Renal cortex interstitium (tissue), 11 donors: ENCODE measurements around the gene FREY1. TPM values are rescaled to one million over a fixed set of nuclear protein-coding genes. Genes with fewer than 3 reads are reported as not detected.
"Not testable (repeated sequence)": the region's sequence is repeated elsewhere in the genome, so short reads cannot be mapped to it uniquely, and the experiment has no call there.

Source experiments
- DNase-seq, 11 donors: peaks; one replicate each; pipeline ENCODE4 v3.0.0-alpha.2; 2013; ENCODE audit warnings: low read depth in 9 of 11, low spot score in 4 of 11; ENCODE audit errors: extremely low read depth in 1 of 11
- polyA plus RNA-seq, 3 donors: library from polyadenylated mRNA; unstranded; fragments of 120-200 nt; gene quantifications; one replicate each; pipeline ENCODE4 v1.2.1, GENCODE V29; 2013; ENCODE audit not compliant: insufficient read length in 3 of 3

FREY1 gene
- polyA plus RNA-seq, 3 donors = 0.25 to 0.66 TPM; not detected in 1

- no peak for DNase-seq
Observed at GRCh38 chr11:45900916-45901617, 6.0 kb downstream of the FREY1 start.

- DNase-seq = not testable (repeated sequence)
Observed at GRCh38 chr11:45900175-45900800, 6.8 kb downstream of the FREY1 start.

GRCh38 chr11:45899448-45900174, 7.5 kb downstream of the FREY1 start:
- peak in 8 of 11 donors; percentile 82 to 90 (median 86) for DNase-seq

- DNase-seq = no peak
Observed at GRCh38 chr11:45899086-45899447, 8.0 kb downstream of the FREY1 start.

- DNase-seq = no peak
Observed at GRCh38 chr11:45897556-45897955, 9.5 kb downstream of the FREY1 start.

- DNase-seq = peak in 7 of 11 donors; percentile 49 to 79 (median 61)
Observed at GRCh38 chr11:45896422-45896984, 10.6 kb downstream of the FREY1 start.

- DNase-seq = no peak
Observed at GRCh38 chr11:45895553-45896259, 11.4 kb downstream of the FREY1 start.

- DNase-seq = no peak
Observed at GRCh38 chr11:45894555-45895247, 12.4 kb downstream of the FREY1 start.

GRCh38 chr11:45892856-45893255, 14.2 kb downstream of the FREY1 start:
- DNase-seq = no peak

GRCh38 chr11:45890886-45891550, 16.1 kb downstream of the FREY1 start:
- DNase-seq = no peak

GRCh38 chr11:45889966-45890365, 17.1 kb downstream of the FREY1 start:
- DNase-seq = no peak

- no peak for DNase-seq
Observed at GRCh38 chr11:45889555-45889954, 17.5 kb downstream of the FREY1 start.

- DNase-seq = no peak
Observed at GRCh38 chr11:45887587-45887986, 19.5 kb downstream of the FREY1 start.

GRCh38 chr11:45886816-45887520, 20.1 kb downstream of the FREY1 start:
- no peak for DNase-seq

- no peak for DNase-seq
Observed at GRCh38 chr11:45885921-45886721, 20.9 kb downstream of the FREY1 start.

GRCh38 chr11:45885274-45885920, 21.7 kb downstream of the FREY1 start, which contains the start of gene MAPK8IP1:
Gene MAPK8IP1, plus strand, starts transcription at chr11:45885651. Its CDS starts 170 bp downstream, at chr11:45885821.
- DNase-seq = peak in 5 of 11 donors; percentile 24 to 54 (median 43)
